Thyroid gland (tissue), 4 donors: ENCODE results near the gene C20orf204. TPM values are rescaled to one million over a fixed set of nuclear protein-coding genes. Genes with fewer than 3 reads are reported as not detected.

Experiments
- DNase-seq, 2 donors: peaks; one replicate each; pipeline ENCODE4 v3.0.0-alpha.2; 2019
- H3K27ac ChIP-seq, 3 donors: fragments of 200-600 bp; sonication (generic); 1 replicate in 2 of 3; 2 replicates in 1 of 3; pipeline ENCODE4 v1.5.1; 2016 to 2019; ENCODE audit warnings: mild to moderate bottlenecking in 1 of 3, moderate library complexity in 1 of 3
- H3K27me3 ChIP-seq: fragments of 200-600 bp; sonication (generic); one replicate; pipeline ENCODE4 v1.5.1; 2019
- H3K36me3 ChIP-seq, 2 donors: fragments of 200-600 bp; sonication (generic); one replicate each; pipeline ENCODE4 v1.5.1; 2016 to 2019
- H3K4me1 ChIP-seq, 2 donors: fragments of 200-600 bp; sonication (generic); one replicate each; pipeline ENCODE4 v1.5.1; 2017 to 2019
- H3K4me3 ChIP-seq, 3 donors: fragments of 200-600 bp; sonication (generic); replicated peaks in 1 of 3; 1 replicate in 2 of 3; 2 replicates in 1 of 3; pipeline ENCODE4 v1.5.1; 2016; ENCODE audit warnings: mild to moderate bottlenecking in 1 of 3
- H3K9me3 ChIP-seq: fragments of 200-600 bp; sonication (generic); one replicate; pipeline ENCODE4 v1.5.1; 2017
- CTCF ChIP-seq, 6 experiments: fragments of 200-600 bp in 3 of 6; fragments of 450-650 bp in 3 of 6; sonication (generic) in 3 of 6; IDR thresholded peaks; one replicate each; pipeline ENCODE4 v1.5.1; 2016 to 2019; ENCODE audit warnings: antibody characterized with exemption in 6 of 6, mild to moderate bottlenecking in 2 of 6, inconsistent platforms in 1 of 6, moderate library complexity in 1 of 6
- POLR2A ChIP-seq, 2 donors: fragments of 450-650 bp; IDR thresholded peaks; one replicate each; pipeline ENCODE4 v1.6.1; 2017; ENCODE audit warnings: antibody characterized with exemption in 2 of 2, mild to moderate bottlenecking in 2 of 2, moderate library complexity in 1 of 2
- WGBS, 2 donors: methylation state at CpG; one replicate each; pipeline ENCODE4 v1.1.5; 2017; 5-methylcytosine and 5-hydroxymethylcytosine counted together
- intact Hi-C: fragments of 100-400 bp; cut with DNase I; formaldehyde crosslinking; loops from one replicate; pipeline ENCODE4 v1.15.1; 2023
- total RNA-seq, 4 donors: library from RNA; depleted of rRNA; stranded (reverse); fragments of >200 nt; gene quantifications; one replicate each; pipeline ENCODE4 v1.2.3, GENCODE V29; 2016

The C20orf204 gene
- total RNA-seq, 4 donors from 2014 or later = 0.11 to 2.6 (median 0.59) TPM

GRCh38 chr20:64015635-64016034 lies 20.3 kb upstream of the C20orf204 start:
- Histone ChIP-seq H3K4me1 (no peaks in the 10 kb centered on the region), H3K9me3 (no peaks in the 10 kb centered on the region), H3K4me3 (no peak overlapping the region), H3K27me3 (no peaks in the 10 kb centered on the region), H3K36me3 (peaks cover 51 to 75% of the 10 kb centered on the region in 2 donors), H3K27ac (no peak overlapping the region)
- intact Hi-C loops = no loop called here
- 86 to 87% methylated on average over 2 of the region's 2 CpGs for WGBS, 2 donors
- TF ChIP-seq CTCF (IDR thresholded peaks at IDR 0.05) = no peak
- no peak for TF ChIP-seq POLR2A (IDR thresholded peaks at IDR 0.05)
- DNase-seq = no peak

GRCh38 chr20:64021124-64021975 lies 14.6 kb upstream of the C20orf204 start:
- Histone ChIP-seq H3K4me1 (no peaks in the 10 kb centered on the region), H3K36me3 (peaks cover 81 to 83% of the 10 kb centered on the region in 2 donors), H3K9me3 (no peaks in the 10 kb centered on the region), H3K27me3 (no peaks in the 10 kb centered on the region), H3K4me3 (no peak overlapping the region), H3K27ac (no peak overlapping the region)
- DNase-seq = no peak
- no peak for TF ChIP-seq CTCF (IDR thresholded peaks at IDR 0.05)
- TF ChIP-seq POLR2A (IDR thresholded peaks at IDR 0.05) = no peak
- WGBS, 2 donors = 88 to 91% methylated on average over 18 to 36 of the region's 36 CpGs
- intact Hi-C loops = no loop called here

- intact Hi-C loops = no loop called here
- no peaks in the 10 kb centered on the region for H3K4me1 ChIP-seq
- no peak for DNase-seq
- H3K27ac ChIP-seq = no peak overlapping the region
- 97 to 100% methylated on average over 17 of the region's 17 CpGs for whole genome bisulfite sequencing, 2 donors
- no peak for TF ChIP-seq CTCF (IDR thresholded peaks at IDR 0.05)
- no peak for TF ChIP-seq POLR2A (IDR thresholded peaks at IDR 0.05)
- H3K27me3 ChIP-seq = no peaks in the 10 kb centered on the region
- H3K9me3 ChIP-seq = no peaks in the 10 kb centered on the region
- no peak overlapping the region for H3K4me3 ChIP-seq
- peaks cover 80 to 81% of the 10 kb centered on the region in 2 donors for H3K36me3 ChIP-seq
Measured at GRCh38 chr20:64022671-64023360, 13.2 kb upstream of the C20orf204 start.

GRCh38 chr20:64023361-64024140 lies 12.4 kb upstream of the C20orf204 start:
- Histone ChIP-seq H3K4me1 (no peaks in the 10 kb centered on the region), H3K9me3 (no peaks in the 10 kb centered on the region), H3K27ac (no peak overlapping the region), H3K4me3 (no peak overlapping the region), H3K27me3 (no peaks in the 10 kb centered on the region), H3K36me3 (peaks cover 80 to 82% of the 10 kb centered on the region in 2 donors)
- no peak for DNase-seq
- 88 to 96% methylated on average over 10 of the region's 15 CpGs for WGBS, 2 donors
- intact Hi-C loops = no loop called here
- TF ChIP-seq CTCF (IDR thresholded peaks at IDR 0.05) = no peak
- no peak for TF ChIP-seq POLR2A (IDR thresholded peaks at IDR 0.05)
